ENCODE data around the gene DMRTC2.

DMRTC2 gene

DNA sequence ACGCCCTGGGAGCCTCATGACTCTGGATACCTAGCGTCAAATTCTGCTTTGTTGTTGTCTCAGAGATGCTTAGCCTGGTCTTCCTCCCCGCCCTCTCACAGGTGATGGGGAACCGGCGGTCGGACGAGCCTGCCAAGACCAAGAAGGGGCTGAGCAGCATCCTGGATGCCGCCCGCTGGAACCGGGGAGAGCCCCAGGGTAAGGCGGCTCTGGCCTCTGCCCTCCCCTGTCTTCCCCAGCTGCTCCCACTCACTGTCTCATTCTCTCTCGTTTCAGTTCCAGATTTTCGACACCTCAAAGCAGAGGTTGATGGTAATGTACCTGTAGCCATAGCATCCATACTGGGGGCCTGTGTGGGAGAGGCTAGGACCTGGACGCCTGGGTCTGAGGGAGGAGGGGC lies 49.5 kb downstream of the DMRTC2 start:
- DNase-seq, result no peak

DNA sequence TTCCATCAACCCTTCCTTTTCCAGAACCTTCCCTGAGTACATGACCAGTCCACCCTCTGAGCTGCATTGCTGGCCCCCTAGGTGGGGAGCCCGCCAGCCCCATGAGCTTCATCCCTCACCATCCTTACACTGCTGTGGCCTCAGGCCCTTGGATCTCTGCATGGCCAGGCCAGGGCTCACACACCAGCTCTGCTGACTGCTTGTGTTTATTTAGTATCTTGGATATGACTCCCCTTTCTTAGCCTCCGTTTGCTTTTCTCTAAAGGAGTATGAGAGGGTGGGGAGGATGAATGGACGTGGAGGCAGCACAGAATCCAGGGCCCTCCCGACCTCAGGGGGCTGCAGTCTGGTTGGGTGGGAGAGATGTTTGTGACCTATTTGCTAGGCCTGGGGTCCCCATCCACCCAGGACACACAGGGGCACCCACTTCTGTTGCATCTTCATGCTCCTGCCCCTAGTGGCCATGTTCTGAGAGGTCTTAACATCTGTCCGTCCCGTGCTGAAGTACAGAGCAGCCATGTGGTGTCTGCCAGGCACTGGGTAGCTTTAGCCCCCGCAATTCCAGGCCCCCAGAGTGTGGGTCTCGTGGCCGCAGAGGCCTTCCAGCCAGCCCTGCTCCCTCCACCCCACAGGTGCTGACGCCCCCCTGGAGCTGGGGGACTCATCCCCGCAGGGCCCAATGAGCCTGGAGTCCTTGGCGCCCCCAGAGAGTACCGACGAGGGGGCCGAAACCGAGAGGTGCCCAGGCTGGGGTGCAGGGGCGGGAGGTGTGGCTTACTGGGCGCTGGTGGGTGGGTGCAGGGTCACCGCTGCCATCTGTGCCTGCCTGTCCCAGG lies 51.1 kb downstream of the DMRTC2 start:
- no peak for DNase-seq

DNA sequence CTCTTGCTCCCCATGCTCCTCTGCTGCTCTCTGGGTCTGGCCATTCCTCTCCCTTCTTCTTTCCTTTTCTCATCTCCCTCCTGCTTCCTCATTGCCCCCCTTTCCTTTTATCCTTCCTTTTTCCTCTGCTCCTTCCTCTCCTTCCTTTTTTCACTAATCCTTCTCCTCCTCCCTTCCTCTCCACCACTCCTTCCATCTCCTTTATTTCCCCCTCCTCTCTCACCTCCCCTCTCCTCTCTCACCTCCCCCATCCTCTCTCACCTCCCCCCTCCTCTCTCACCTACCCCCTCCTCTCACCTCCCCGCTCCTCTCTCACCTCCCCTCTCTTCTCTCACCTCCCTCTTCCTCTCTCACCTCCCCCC lies 51.7 kb downstream of the DMRTC2 start:
- DNase-seq, result no peak

DNA sequence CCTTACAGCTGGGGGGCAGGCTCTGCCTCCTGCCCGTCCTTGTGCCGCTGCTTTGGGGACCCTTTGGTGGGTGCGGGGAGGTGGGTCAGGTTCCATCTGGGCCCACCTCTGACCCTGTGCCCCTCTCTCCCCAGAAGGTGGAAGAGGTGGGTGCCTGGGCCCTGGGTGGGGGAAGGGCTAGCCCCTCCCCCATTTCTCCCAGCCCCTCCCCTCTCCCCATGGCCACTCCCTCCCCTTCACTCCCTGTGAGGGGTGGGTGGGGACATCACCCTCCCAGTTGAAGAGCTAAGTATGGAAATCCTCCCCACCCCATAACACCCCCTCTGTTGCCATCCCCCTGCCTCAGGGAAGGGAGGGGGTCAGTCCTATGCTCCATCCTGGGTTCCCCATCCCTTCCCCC lies 52.3 kb downstream of the DMRTC2 start:
- no peak for DNase-seq

DNA sequence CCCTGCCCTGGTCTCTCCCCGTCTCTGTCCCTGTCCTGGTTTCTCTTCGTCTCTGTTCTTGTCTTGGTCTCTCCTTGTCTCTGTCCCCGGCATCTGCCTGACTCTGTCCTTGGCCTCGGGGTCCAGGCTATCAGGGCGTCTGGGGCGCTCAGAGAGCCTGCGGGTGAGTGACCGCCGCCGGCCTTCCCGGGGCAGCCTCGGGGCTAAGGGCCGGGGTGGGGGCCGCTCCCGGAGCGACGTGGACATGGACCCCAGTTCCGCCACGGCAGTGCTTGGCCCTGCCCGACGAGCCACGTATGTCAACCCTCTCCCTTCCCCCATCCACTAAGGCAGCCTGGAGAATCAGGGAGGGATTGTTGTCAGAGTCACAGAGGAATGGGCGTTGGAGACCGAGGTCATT lies 53.0 kb downstream of the DMRTC2 start:
- no peak for DNase-seq

- DNase-seq, result no peak
Measured at GRCh38 chr19:41898235-41898634, 53.4 kb downstream of the DMRTC2 start.
